Small intestine (tissue), 7 donors: ENCODE measurements around the gene HLA-DPA1. TPM values are rescaled to one million over a fixed set of nuclear protein-coding genes. Genes with fewer than 3 reads are reported as not detected.

Source experiments
- DNase-seq, 2 donors: peaks; one replicate each; pipeline versions ENCODE4 v3.0.0 to v3.0.0-alpha.2; 2013
- FAIRE-seq: peaks from 2 replicates; lab custom pipeline; 2012; peaks lifted over from hg19 to GRCh38; lab: Jason Lieb, UNC
- H3K27ac ChIP-seq, 3 donors: one replicate each; pipeline ENCODE4 v1.5.1; 2013; ENCODE audit warnings: low read length in 2 of 3, mild to moderate bottlenecking in 2 of 3, control low read depth in 1 of 3, inconsistent platforms in 1 of 3, low read depth in 1 of 3, moderate library complexity in 1 of 3
- H3K27me3 ChIP-seq, 3 donors: one replicate each; pipeline ENCODE4 v1.6.1; 2013; ENCODE audit warnings: low read length in 3 of 3, inconsistent platforms in 1 of 3; ENCODE audit not compliant: control insufficient read depth in 3 of 3, insufficient read depth in 3 of 3
- H3K36me3 ChIP-seq, 3 donors: one replicate each; pipeline ENCODE4 v1.6.1; 2013; ENCODE audit warnings: low read length in 3 of 3, inconsistent platforms in 1 of 3, low read depth in 1 of 3, mild to moderate bottlenecking in 1 of 3, moderate library complexity in 1 of 3; ENCODE audit not compliant: control insufficient read depth in 3 of 3, insufficient read depth in 2 of 3
- H3K4me1 ChIP-seq, 3 donors: one replicate each; pipeline ENCODE4 v1.6.1; 2013; ENCODE audit warnings: low read length in 2 of 3, inconsistent platforms in 1 of 3, low read depth in 1 of 3, mild to moderate bottlenecking in 1 of 3, moderate library complexity in 1 of 3; ENCODE audit not compliant: control insufficient read depth in 3 of 3, insufficient read depth in 2 of 3
- H3K4me3 ChIP-seq, 3 donors: one replicate each; pipeline ENCODE4 v1.5.1; 2013; ENCODE audit warnings: low read length in 3 of 3, control low read depth in 1 of 3, inconsistent platforms in 1 of 3, low read depth in 1 of 3, mild to moderate bottlenecking in 1 of 3, moderate library complexity in 1 of 3
- H3K9me3 ChIP-seq, 2 donors: one replicate each; pipeline ENCODE4 v1.6.1; 2013; ENCODE audit warnings: low read depth in 1 of 2, low read length in 1 of 2; ENCODE audit not compliant: control insufficient read depth in 2 of 2, insufficient read depth in 1 of 2
- WGBS, 3 donors: extraction: QIAGEN DNeasy Blood & Tissue Kit; methylation state at CpG; one replicate each; pipeline ENCODE4 v1.1.7; 2013; 5-methylcytosine and 5-hydroxymethylcytosine counted together
- polyA plus RNA-seq, 4 donors: library from polyadenylated mRNA; stranded (reverse) in 3 of 4; unstranded in 1 of 4; fragments of 200-250 nt in 3 of 4; fragments of 120-200 nt in 1 of 4; gene quantifications; one replicate each; pipeline versions ENCODE4 v1.2.1 to v1.2.3, GENCODE V29; 2013
- donor health status: healthy with polysubstance abuse.
- donor health status: control.
- donor health status: control.
- donor health status: Bipolar disorder and iron deficiency.
- donor health status: healthy.

Gene HLA-DPA1
- polyA plus RNA-seq, 4 donors: 9.4 to 179 (median 59.4) TPM

GRCh38 chr6:33050014-33050810 lies 23.2 kb downstream of the HLA-DPA1 start:
- DNase-seq: no peak
- WGBS, 3 donors: 71 to 75% (median 72%) methylated on average over 6 of the region's 6 CpGs
- H3K36me3 ChIP-seq: no peaks in the 10 kb centered on the region

GRCh38 chr6:33049323-33050013 lies 24.0 kb downstream of the HLA-DPA1 start:
- 58 to 64% (median 63%) methylated on average over 9 of the region's 9 CpGs for WGBS, 3 donors
- H3K4me1 ChIP-seq: no peaks in the 10 kb centered on the region
- peaks cover 0 to 8% (median 0%) of the 10 kb centered on the region in 3 donors for H3K27me3 ChIP-seq
- FAIRE-seq: no peak
- no peaks in the 10 kb centered on the region for H3K36me3 ChIP-seq
- DNase-seq: no peak
- H3K27ac ChIP-seq: no peak overlapping the region
- H3K4me3 ChIP-seq: no peak overlapping the region
- H3K9me3 ChIP-seq: no peaks in the 10 kb centered on the region

More at GRCh38 chr6:33050014-33050810, 23.2 kb downstream of the HLA-DPA1 start:
- no peak overlapping the region for H3K27ac ChIP-seq
- no peaks in the 10 kb centered on the region for H3K4me1 ChIP-seq
- no peak overlapping the region for H3K4me3 ChIP-seq
- peaks cover 0 to 8% (median 0%) of the 10 kb centered on the region in 3 donors for H3K27me3 ChIP-seq
- no peak for FAIRE-seq
- no peaks in the 10 kb centered on the region for H3K9me3 ChIP-seq

- H3K4me1 ChIP-seq: no peaks in the 10 kb centered on the region
- WGBS, 3 donors: 85 to 91% (median 86%) methylated on average over 2 of the region's 2 CpGs
- no peak overlapping the region for H3K4me3 ChIP-seq
- H3K27me3 ChIP-seq: no peaks in the 10 kb centered on the region
- DNase-seq: no peak
- FAIRE-seq: no peak
- H3K9me3 ChIP-seq: no peaks in the 10 kb centered on the region
- no peaks in the 10 kb centered on the region for H3K36me3 ChIP-seq
- H3K27ac ChIP-seq: no peak overlapping the region
Measured at GRCh38 chr6:33040157-33040556, 33.3 kb downstream of the HLA-DPA1 start.

DNA sequence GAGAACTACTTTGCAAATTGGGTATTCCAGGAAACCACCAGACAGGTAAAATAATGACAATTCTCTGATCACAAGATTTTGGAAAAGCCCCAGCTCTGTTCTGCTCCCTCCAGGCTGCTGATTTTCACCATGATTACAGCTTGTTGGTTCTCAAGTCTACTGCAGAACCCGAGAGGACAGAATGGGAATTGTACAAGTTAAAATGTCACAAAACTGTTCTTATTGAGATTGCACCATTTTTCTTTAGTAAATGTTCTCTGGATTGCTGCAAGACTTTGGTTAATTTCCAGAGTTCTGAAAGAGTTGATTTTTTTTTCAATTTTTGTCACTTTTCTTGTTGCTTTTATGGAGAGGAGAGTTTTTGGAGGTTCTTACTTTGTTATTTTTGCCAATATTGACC lies 36.9 kb downstream of the HLA-DPA1 start:
- Histone ChIP-seq H3K4me1 (no peaks in the 10 kb centered on the region), H3K4me3 (no peak overlapping the region), H3K27ac (no peak overlapping the region), H3K36me3 (no peaks in the 10 kb centered on the region), H3K9me3 (no peaks in the 10 kb centered on the region), H3K27me3 (no peaks in the 10 kb centered on the region)
- no peak for DNase-seq
- 60 to 74% (median 63%) methylated on average over 1 of the region's 1 CpG for WGBS, 3 donors
- no peak for FAIRE-seq

- DNase-seq (no peak), FAIRE-seq (no peak)
- H3K36me3 ChIP-seq: no peaks in the 10 kb centered on the region
- WGBS, 3 donors: 93 to 100% (median 97%) methylated on average over 1 of the region's 1 CpG
- H3K27me3 ChIP-seq: peaks cover 0 to 7% (median 0%) of the 10 kb centered on the region in 3 donors
- H3K9me3 ChIP-seq: no peaks in the 10 kb centered on the region
- H3K4me1 ChIP-seq: no peaks in the 10 kb centered on the region
- H3K27ac ChIP-seq: no peak overlapping the region
- no peak overlapping the region for H3K4me3 ChIP-seq
Measured at GRCh38 chr6:33034554-33034953, 38.9 kb downstream of the HLA-DPA1 start.

DNA sequence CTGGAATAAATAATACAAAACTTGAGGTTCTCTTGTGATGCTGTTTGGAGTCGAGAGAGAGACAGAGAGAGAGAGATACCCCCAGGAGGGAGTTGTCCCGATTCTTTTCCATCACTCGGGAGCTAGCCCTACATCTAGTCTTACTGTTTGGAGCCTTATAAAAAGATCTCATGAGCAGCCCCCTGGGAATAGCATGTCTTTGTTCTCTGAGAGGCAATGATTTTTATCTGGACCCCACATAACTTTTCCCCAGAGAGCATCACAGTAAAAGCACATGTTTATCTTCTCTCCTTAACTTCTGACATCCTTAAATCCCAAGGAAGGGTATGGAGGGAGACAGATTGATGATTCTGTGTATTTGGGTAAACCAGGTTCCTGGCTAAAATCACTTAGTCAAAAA lies 43.2 kb downstream of the HLA-DPA1 start:
- Histone ChIP-seq H3K4me3 (no peak overlapping the region), H3K27me3 (peaks cover 0 to 10% (median 0%) of the 10 kb centered on the region in 3 donors), H3K36me3 (no peaks in the 10 kb centered on the region), H3K27ac (peak overlapping the region in 1 of 3 donors; percentile 52), H3K4me1 (no peaks in the 10 kb centered on the region), H3K9me3 (no peaks in the 10 kb centered on the region)
- no peak for DNase-seq
- no peak for FAIRE-seq
- 56 to 83% (median 66%) methylated on average over 3 of the region's 3 CpGs for WGBS, 3 donors

DNA sequence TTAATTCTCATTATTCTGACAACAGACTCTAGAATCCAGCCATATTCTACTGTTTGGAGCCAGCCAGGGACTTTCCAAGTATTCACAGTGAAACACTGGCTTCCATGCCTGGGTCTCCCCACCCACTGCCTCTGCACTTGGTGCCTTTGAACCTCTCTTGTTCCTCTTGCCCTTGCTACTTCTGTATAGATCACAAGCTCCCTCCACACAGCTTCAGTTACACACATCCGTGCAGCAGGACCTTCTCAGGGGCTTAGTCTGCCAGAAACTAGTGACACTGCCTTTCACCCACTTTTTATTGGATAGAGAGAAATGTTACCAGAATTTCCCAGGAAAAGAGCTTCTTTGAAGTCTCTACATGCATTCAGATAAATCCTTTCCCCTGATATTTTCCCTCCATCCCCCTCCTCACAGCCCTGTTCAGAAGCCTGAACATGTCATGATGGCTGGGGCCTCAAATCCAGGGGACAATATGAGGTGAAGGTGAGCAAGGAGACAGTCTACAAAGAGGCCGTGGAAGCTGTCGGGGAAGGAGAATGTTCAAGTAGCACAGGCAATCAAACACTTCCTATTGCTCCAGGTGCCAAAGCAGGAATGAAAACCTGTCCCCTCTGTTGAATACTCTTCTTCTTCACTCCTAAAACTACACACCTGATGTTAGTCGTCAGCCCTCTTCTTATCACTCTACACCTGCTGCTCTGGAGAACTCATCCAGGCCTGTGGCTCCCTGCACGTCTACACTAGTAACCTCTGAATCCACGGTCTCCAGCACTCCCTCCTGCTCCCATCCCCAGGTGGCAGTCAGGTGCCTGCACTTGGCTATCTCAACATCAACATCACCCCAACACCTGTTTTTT lies 43.9 kb downstream of the HLA-DPA1 start:
- peaks cover 0 to 10% (median 0%) of the 10 kb centered on the region in 3 donors for H3K27me3 ChIP-seq
- H3K27ac ChIP-seq: peak overlapping the region in 2 of 3 donors; percentile 17 to 52
- 41 to 44% (median 41%) methylated on average over 6 of the region's 6 CpGs for WGBS, 3 donors
- no peaks in the 10 kb centered on the region for H3K36me3 ChIP-seq
- DNase-seq (peak in 1 of 2 donors; percentile 8), FAIRE-seq (no peak)
- no peaks in the 10 kb centered on the region for H3K4me1 ChIP-seq
- no peak overlapping the region for H3K4me3 ChIP-seq
- no peaks in the 10 kb centered on the region for H3K9me3 ChIP-seq
